ENCODE results near the gene EPHA4.

DNA sequence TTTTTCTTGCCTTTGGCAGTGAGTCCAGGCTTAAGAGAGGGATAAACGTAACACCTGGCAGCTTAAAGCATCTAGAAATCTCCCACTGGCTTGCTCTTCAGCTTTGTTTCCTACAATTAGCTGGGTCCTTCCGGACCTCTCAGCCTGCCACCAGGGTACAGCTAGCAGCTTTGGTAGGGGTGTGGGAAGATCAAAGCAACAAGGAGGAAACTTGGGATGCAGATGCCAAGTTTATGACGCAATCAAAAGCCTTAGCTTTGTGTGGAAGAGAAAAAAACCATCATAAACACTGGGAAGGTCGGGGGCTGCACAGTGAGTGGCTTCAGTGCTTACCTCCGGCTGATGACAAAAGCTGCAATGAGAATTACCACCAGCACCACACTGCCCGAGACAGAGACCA is 116.9 kb downstream of the EPHA4 start:
- TF ChIP-seq, protein P1, sequence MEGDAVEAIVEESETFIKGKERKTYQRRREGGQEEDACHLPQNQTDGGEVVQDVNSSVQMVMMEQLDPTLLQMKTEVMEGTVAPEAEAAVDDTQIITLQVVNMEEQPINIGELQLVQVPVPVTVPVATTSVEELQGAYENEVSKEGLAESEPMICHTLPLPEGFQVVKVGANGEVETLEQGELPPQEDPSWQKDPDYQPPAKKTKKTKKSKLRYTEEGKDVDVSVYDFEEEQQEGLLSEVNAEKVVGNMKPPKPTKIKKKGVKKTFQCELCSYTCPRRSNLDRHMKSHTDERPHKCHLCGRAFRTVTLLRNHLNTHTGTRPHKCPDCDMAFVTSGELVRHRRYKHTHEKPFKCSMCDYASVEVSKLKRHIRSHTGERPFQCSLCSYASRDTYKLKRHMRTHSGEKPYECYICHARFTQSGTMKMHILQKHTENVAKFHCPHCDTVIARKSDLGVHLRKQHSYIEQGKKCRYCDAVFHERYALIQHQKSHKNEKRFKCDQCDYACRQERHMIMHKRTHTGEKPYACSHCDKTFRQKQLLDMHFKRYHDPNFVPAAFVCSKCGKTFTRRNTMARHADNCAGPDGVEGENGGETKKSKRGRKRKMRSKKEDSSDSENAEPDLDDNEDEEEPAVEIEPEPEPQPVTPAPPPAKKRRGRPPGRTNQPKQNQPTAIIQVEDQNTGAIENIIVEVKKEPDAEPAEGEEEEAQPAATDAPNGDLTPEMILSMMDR (conservative IDR thresholded peaks at IDR 0.05 in 1 of 2, IDR thresholded peaks at IDR 0.05 in 1 of 2; ENCODE audit: low read depth in 1 of 2, low read length in 2 of 2) = no peak
- no peak for TF ChIP-seq EZH2 (IDR thresholded peaks at IDR 0.05; ENCODE audit: low read length, missing control alignments)

Measured in fibroblast of lung (primary cell).